ENCODE data around the gene C2CD2.

Gene C2CD2

DNA sequence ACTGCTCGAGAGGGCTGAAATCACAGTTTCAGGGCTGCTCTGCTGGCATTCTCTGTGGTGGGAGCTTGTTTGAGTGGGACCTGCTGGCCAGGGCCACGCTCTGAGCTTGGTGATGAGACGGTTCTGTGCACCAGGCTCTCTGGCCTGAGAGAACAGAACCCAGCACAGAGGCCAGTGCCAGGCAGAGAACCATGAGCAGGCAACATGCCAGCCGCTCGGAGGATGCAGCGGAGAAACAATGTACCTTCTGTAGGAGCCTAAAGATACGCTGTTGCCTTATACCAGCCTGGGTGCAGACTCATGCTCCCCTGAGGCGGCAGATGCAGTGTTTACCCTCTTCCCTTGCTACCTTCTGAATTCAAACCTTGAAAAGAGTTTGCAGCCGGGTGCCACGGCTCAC, 10.0 kb downstream of the C2CD2 start:
- TF ChIP-seq, protein P1, sequence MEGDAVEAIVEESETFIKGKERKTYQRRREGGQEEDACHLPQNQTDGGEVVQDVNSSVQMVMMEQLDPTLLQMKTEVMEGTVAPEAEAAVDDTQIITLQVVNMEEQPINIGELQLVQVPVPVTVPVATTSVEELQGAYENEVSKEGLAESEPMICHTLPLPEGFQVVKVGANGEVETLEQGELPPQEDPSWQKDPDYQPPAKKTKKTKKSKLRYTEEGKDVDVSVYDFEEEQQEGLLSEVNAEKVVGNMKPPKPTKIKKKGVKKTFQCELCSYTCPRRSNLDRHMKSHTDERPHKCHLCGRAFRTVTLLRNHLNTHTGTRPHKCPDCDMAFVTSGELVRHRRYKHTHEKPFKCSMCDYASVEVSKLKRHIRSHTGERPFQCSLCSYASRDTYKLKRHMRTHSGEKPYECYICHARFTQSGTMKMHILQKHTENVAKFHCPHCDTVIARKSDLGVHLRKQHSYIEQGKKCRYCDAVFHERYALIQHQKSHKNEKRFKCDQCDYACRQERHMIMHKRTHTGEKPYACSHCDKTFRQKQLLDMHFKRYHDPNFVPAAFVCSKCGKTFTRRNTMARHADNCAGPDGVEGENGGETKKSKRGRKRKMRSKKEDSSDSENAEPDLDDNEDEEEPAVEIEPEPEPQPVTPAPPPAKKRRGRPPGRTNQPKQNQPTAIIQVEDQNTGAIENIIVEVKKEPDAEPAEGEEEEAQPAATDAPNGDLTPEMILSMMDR (IDR thresholded peaks at IDR 0.05; ENCODE audit: low read length, missing control alignments), result no peak
- H3K4me3 ChIP-seq (replicated peaks; ENCODE audit: low read depth, low read length), result no peak overlapping the region
- DNase-seq (ENCODE audit: low read depth), result no peak

DNA sequence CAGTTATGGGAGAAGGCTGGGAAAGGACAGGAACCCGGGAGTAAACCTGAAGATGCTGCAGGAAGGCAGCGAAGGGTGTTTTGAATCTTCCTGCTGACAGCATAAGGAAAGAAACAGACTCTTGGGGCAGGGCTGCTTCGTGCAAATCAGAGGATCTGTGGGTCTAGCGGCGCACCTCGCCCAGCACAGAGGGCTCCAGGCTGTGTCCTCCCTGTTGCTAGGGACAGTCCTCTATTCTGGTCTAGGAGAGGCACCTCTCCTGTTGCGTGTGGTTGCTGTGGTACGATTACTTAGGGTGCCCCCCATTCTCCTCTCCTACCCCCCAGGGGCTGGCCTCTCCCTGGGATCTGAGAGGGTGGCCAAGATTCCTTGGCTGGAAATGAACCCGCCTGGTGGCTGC, 11.4 kb downstream of the C2CD2 start:
- DNase-seq (ENCODE audit: low read depth), result no peak
- TF ChIP-seq, protein P1 (IDR thresholded peaks at IDR 0.05; ENCODE audit: low read length, missing control alignments), result no peak
- H3K4me3 ChIP-seq (replicated peaks; ENCODE audit: low read depth, low read length), result no peak overlapping the region

DNA sequence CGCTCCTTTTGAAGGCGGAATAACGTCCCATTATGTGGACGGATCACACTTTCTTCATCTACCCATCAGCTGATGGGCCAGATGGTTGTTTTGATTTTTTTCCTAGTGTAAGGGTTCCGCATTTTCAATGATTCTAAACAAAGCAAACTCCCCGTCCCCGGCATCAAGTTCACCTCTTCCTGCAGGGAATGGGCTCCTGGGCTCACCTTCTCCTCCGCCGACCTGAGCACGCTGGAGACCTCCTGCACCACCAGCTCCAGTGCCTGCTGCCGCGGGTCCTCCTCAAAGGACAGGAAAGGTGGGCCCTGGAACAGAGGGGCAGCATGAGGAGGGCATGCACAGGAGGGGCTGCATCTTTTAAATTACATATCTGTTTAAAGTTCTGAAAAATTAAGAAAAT, 11.9 kb downstream of the C2CD2 start:
- TF ChIP-seq, protein P1 (IDR thresholded peaks at IDR 0.05; ENCODE audit: low read length, missing control alignments), result no peak
- no peak overlapping the region for H3K4me3 ChIP-seq (replicated peaks; ENCODE audit: low read depth, low read length)
- DNase-seq (ENCODE audit: low read depth), result no peak

DNA sequence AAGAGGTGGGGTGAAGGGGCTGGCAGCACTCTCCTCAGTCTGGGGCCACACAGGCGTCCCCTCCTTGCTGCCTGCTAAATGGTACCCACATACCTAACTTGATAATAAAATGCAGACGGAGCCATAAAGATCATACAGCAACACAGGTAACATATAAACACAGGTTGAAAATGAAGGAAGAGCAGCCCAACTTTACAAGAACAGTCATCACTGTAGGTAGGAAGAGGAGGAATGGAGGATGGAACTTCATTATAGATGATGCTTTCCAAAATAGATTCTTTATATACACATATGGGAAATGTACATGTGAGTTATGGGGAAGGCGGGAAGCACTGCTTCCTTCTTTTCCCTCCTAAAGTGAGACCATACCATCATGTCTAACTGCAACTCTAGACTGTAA, 13.4 kb downstream of the C2CD2 start:
- TF ChIP-seq, protein P1 (IDR thresholded peaks at IDR 0.05; ENCODE audit: low read length, missing control alignments), result no peak
- no peak for DNase-seq (ENCODE audit: low read depth)
- no peak overlapping the region for H3K4me3 ChIP-seq (replicated peaks; ENCODE audit: low read depth, low read length)

DNA sequence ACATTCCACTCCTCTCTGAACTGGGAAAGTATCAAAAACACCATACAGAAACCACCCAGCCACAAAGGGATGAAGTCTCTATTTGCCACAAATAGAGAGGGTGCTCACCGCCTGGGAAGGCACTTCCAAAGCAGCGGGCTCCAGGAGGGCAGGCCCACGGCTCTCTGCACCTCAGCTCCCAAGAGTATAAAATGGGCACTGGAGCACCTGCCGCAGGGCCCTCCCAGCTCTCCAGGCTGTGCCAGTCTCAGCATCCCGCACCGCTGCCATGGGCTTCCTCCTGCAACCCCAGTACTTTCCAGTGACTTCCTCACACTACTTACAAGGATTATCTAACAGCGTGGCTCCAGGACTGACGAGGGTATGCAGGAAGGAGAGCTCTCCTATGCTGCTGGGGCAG, 14.4 kb downstream of the C2CD2 start:
- TF ChIP-seq, protein P1 (IDR thresholded peaks at IDR 0.05; ENCODE audit: low read length, missing control alignments), result no peak
- no peak for DNase-seq (ENCODE audit: low read depth)
- H3K4me3 ChIP-seq (replicated peaks; ENCODE audit: low read depth, low read length), result no peak overlapping the region

DNA sequence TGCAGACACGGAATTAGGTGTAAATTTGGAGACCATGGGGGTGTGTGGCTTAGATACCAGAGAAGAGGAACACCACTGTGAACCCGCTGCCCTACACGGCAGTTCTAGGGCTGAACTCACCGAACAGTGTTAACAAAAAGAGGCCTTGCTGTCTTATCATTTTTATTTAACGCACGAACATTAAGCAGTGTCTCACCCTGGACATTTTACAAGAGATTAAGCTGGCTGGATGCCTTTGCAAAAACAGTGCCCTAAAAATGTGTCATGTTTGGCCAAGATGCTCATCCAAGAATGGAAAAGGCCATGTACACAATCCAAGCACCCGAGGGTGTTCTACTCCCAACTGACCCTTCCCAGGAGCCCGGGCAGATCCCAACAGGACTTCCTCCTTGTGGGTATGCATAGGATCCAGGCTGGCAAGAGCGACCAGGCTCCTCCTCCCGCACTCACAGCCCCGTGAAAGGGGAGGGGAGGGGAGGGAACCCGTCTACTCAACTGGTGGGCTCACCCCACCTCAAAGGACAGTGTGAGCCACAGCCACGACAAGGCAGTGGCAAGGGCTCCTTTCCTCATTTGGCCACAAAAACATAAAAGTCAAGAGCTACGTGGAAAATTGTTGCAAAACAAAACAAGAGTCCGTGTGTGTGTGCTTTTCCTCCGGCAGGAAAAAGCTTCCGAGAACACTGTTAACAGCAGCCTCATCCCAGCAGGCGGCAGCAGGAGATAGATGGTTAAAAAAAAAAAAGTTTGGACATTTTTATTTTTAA, 20.3 kb downstream of the C2CD2 start:
- peak overlapping the region; percentile 45 for H3K4me3 ChIP-seq (replicated peaks; ENCODE audit: low read depth, low read length)
- TF ChIP-seq, protein P1 (IDR thresholded peaks at IDR 0.05; ENCODE audit: low read length, missing control alignments), result peak; percentile 55
- DNase-seq (ENCODE audit: low read depth), result peak; percentile 74

All from fibroblast of pulmonary artery (primary cell).